SK-N-MC (cell line): ENCODE data around the gene KIAA1671.
A peak's percentile ranks its signal among the peaks of the same experiment; 100 is the strongest.

Experiments used
- DNase-seq: peaks from one replicate; pipeline ENCODE4 v3.0.0-alpha.2; 2011; ENCODE audit warnings: low read depth, low spot score
- H3K27ac ChIP-seq: fragments of 200-600 bp; sonication (generic); 2 replicates; pipeline ENCODE4 v1.5.1; 2016; ENCODE audit warnings: mixed run types
- H3K36me3 ChIP-seq: fragments of 200-600 bp; sonication (generic); 2 replicates; pipeline ENCODE4 v1.6.1; 2017; ENCODE audit warnings: antibody characterized with exemption, low read length, mixed read lengths; ENCODE audit not compliant: insufficient read depth
- H3K4me3 ChIP-seq: fragments of 200-600 bp; sonication (generic); 2 replicates; pipeline ENCODE4 v1.5.1; 2016
- H3K9ac ChIP-seq: fragments of 200-600 bp; sonication (generic); 2 replicates; pipeline ENCODE4 v1.8.0; 2017; ENCODE audit warnings: mixed run types, mixed read lengths; ENCODE audit not compliant: insufficient read length
- H3K9me3 ChIP-seq: fragments of 200-600 bp; sonication (generic); 2 replicates; pipeline ENCODE4 v1.6.1; 2017; ENCODE audit warnings: low read depth, mild to moderate bottlenecking, antibody characterized with exemption, low read length, moderate library complexity, mixed read lengths
- EZH2 ChIP-seq: fragments of 200-600 bp; sonication (generic); IDR thresholded peaks from one replicate; pipeline ENCODE4 v1.6.1; 2017; ENCODE audit warnings: antibody characterized with exemption
- FOXP2 ChIP-seq: optimal IDR thresholded peaks from 2 replicates; pipeline ENCODE3; 2011; ENCODE audit warnings: mild to moderate bottlenecking, moderate library complexity; ENCODE audit not compliant: insufficient read depth; ENCODE audit errors: extremely low read length, control extremely low read depth
- POLR2AphosphoS5 ChIP-seq: IDR thresholded peaks from 2 replicates; pipeline ENCODE4 v1.6.1; 2012; ENCODE audit warnings: mild to moderate bottlenecking, low read depth, low read length, borderline replicate concordance

KIAA1671 gene

GRCh38 chr22:25048071-25048470, 95.6 kb downstream of the KIAA1671 start:
- no peak for DNase-seq
- Histone ChIP-seq H3K4me3 (no peak overlapping the region), H3K9ac (no peak overlapping the region), H3K27ac (no peak overlapping the region), H3K36me3 (no peaks in the 10 kb centered on the region), H3K9me3 (no peaks in the 10 kb centered on the region)
- TF ChIP-seq FOXP2 (no peak), EZH2 (no peak), POLR2AphosphoS5 (no peak)

- Histone ChIP-seq H3K36me3 (no peaks in the 10 kb centered on the region), H3K9ac (no peak overlapping the region), H3K27ac (no peak overlapping the region), H3K4me3 (no peak overlapping the region), H3K9me3 (no peaks in the 10 kb centered on the region)
- peak; percentile 5 for DNase-seq
- no peak for TF ChIP-seq POLR2AphosphoS5
- TF ChIP-seq FOXP2: no peak
- TF ChIP-seq EZH2: no peak
Measured at GRCh38 chr22:25048659-25049647, 96.4 kb downstream of the KIAA1671 start.

- no peaks in the 10 kb centered on the region for H3K9me3 ChIP-seq
- TF ChIP-seq POLR2AphosphoS5 (no peak), EZH2 (no peak), FOXP2 (no peak)
- no peaks in the 10 kb centered on the region for H3K36me3 ChIP-seq
- no peak overlapping the region for H3K4me3 ChIP-seq
- H3K27ac ChIP-seq: no peak overlapping the region
- no peak for DNase-seq
- H3K9ac ChIP-seq: no peak overlapping the region
Measured at GRCh38 chr22:25049770-25050169, 97.3 kb downstream of the KIAA1671 start.

- Histone ChIP-seq H3K4me3 (no peak overlapping the region), H3K9me3 (no peaks in the 10 kb centered on the region), H3K27ac (no peak overlapping the region), H3K9ac (no peak overlapping the region), H3K36me3 (no peaks in the 10 kb centered on the region)
- no peak for DNase-seq
- TF ChIP-seq EZH2 (no peak), FOXP2 (no peak), POLR2AphosphoS5 (no peak)
Measured at GRCh38 chr22:25050566-25050965, 98.0 kb downstream of the KIAA1671 start.

- no peak for TF ChIP-seq EZH2
- no peak for TF ChIP-seq FOXP2
- no peak for TF ChIP-seq POLR2AphosphoS5
- Histone ChIP-seq H3K36me3 (no peaks in the 10 kb centered on the region), H3K9ac (no peak overlapping the region), H3K27ac (no peak overlapping the region), H3K9me3 (no peaks in the 10 kb centered on the region), H3K4me3 (no peak overlapping the region)
- DNase-seq: no peak
Measured at GRCh38 chr22:25051073-25051472, 98.6 kb downstream of the KIAA1671 start.

- Histone ChIP-seq H3K9ac (no peak overlapping the region), H3K4me3 (no peak overlapping the region), H3K27ac (no peak overlapping the region), H3K9me3 (no peaks in the 10 kb centered on the region), H3K36me3 (no peaks in the 10 kb centered on the region)
- TF ChIP-seq FOXP2 (no peak), POLR2AphosphoS5 (no peak), EZH2 (no peak)
- DNase-seq: no peak
Measured at GRCh38 chr22:25051983-25052710, 99.6 kb downstream of the KIAA1671 start.

- no peak overlapping the region for H3K9ac ChIP-seq
Measured at GRCh38 chr22:25053153-25053805, 100.8 kb downstream of the KIAA1671 start.

More at GRCh38 chr22:25053153-25053805, 100.8 kb downstream of the KIAA1671 start:
- no peak for DNase-seq
- no peak overlapping the region for H3K27ac ChIP-seq
- no peaks in the 10 kb centered on the region for H3K9me3 ChIP-seq
- no peak overlapping the region for H3K4me3 ChIP-seq
- TF ChIP-seq FOXP2 (no peak), POLR2AphosphoS5 (no peak), EZH2 (no peak)
- no peaks in the 10 kb centered on the region for H3K36me3 ChIP-seq
